ENCODE results near the gene ALDH4A1.

Gene ALDH4A1, protein sequence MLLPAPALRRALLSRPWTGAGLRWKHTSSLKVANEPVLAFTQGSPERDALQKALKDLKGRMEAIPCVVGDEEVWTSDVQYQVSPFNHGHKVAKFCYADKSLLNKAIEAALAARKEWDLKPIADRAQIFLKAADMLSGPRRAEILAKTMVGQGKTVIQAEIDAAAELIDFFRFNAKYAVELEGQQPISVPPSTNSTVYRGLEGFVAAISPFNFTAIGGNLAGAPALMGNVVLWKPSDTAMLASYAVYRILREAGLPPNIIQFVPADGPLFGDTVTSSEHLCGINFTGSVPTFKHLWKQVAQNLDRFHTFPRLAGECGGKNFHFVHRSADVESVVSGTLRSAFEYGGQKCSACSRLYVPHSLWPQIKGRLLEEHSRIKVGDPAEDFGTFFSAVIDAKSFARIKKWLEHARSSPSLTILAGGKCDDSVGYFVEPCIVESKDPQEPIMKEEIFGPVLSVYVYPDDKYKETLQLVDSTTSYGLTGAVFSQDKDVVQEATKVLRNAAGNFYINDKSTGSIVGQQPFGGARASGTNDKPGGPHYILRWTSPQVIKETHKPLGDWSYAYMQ

GRCh38 chr1:18902523-18903290 is at the start of gene ALDH4A1:
Gene ALDH4A1, minus strand, starts transcription at chr1:18902555. Its CDS starts 32 bp downstream, at chr1:18902523.
- peak; percentile 99 for DNase-seq (ENCODE audit: low spot score)

DNA sequence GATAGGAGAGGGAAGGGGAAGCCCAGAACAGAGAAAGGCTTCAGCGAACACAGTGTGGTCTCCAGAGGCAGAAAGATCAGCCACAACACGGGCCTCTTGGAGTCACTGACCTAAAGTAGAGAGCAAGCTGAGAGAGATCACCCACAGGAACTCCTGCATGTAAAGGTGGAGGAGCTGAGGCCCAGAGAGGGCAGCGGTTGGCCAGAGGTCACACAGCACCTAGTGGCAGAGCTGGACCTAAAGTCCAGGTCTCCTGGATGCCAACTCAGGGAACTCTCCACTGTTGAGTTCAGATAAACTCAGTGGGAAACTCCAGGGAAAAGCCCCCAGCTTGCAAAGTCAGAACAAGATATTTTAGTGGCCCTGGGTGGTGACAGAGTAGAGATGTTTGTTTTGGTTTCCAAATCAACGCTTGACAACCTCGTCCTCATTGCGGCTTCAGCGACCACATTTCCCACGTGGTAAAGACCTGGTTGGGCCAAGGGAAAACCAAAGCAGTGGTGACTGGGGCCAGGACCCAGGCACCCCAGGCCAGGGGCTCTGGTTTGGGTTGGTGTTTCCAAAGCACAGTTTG is 49.5 kb upstream of the ALDH4A1 start:
- DNase-seq (ENCODE audit: low spot score): no peak

- no peak for DNase-seq (ENCODE audit: low spot score)
These were observed 49.1 kb upstream of the ALDH4A1 start for GRCh38 chr1:18951416-18951815.

DNA sequence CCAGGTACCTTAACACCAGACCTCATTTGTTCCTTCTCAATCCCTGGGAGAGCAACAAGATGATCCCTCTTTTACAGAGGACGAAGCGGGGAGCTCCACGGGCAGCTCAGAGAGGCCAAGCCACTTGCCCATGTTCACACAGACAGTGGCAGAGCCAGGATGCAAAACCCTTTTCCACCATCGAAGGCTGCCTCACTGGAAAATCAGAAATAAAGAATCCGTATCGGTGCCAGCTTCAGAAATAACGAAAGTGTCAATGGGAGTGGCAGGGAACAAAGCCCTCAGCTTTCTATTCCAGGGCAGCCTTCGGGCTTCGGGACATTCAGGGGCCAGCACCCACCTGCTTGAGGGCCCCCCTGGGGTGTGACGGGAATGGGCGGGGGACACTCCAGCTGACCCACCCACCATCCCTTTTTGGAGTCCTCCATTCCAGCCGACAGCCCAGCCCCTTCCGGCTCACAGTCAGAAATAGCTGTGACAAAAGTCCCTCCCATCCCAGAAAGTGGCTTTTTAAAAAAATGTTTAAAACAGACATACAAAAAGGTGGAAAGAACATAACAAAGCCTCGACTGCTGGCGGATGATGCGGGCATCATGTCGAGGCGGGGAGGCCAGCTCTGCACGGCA is 48.2 kb upstream of the ALDH4A1 start:
- DNase-seq (ENCODE audit: low spot score): no peak

- peak; percentile 53 for DNase-seq (ENCODE audit: low spot score)
These were observed 47.5 kb upstream of the ALDH4A1 start for GRCh38 chr1:18949686-18950400.

- DNase-seq (ENCODE audit: low spot score): peak; percentile 70
These were observed 46.7 kb upstream of the ALDH4A1 start for GRCh38 chr1:18948913-18949685.

DNA sequence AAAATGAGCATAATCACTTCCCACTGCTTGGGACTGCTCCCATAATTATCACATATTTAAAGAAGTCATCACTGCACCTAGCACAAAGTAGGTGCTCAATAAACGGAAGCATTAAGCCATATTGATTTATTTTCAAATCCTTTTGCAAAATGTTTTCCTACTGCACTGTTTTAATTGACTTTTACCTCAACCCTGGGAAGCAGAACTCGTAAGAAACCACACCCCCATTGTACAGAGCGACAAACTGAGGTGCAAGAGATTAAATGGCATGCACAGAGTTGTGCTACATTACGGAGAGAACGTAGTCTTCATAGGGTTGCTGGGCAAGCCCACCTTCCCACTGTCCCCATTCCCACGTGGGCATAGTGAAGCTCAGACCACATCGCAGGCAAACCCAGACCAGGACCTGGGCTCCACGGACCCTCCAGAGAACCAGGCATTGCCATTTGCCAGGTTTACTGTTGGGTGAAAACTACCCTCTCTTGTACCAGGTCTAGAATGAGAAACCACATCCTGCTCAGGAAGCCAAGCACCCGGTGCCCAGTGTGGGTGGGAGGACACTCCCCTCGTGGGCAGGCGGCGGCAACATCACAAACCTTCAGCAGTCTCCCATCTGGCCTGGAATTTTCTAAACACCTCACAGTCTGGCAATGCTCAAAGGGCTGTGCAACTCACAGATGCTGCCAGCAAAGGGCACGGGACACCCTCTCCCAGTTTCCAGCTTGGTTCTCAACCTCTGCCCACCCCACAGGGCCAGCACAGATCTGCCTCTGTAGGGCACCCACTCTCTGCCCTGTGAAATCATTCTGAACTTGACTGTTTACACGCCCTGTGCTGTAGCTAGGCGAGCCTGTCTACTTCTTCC is 45.9 kb upstream of the ALDH4A1 start:
- DNase-seq (ENCODE audit: low spot score): no peak

GRCh38 chr1:18947570-18947969 is 45.2 kb upstream of the ALDH4A1 start:
- DNase-seq (ENCODE audit: low spot score): no peak

GRCh38 chr1:18946550-18947381 is 44.4 kb upstream of the ALDH4A1 start:
- DNase-seq (ENCODE audit: low spot score): no peak

- DNase-seq (ENCODE audit: low spot score): no peak
These were observed 43.1 kb upstream of the ALDH4A1 start for GRCh38 chr1:18945401-18945849.

DNA sequence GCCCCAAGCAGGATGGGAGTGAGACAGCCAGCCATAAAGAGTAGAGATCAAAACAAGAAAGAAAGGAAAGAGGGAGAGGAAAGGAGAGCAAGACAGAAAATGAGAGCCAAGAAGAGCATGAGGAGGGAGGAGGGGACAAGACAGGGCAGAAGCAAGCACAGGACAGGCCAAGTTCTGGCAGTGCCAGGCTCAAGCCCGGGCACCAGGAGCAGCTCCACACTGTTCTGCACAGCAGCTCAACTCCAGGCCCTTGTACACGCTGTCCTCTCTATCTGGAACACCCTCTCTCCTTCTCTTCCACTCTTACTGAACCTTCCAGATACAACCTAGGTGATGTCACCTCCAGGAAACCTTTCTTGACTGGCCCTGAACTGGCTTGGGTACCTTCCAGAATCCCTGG is 42.5 kb upstream of the ALDH4A1 start:
- DNase-seq (ENCODE audit: low spot score): no peak

GRCh38 chr1:18943914-18944572 is 41.7 kb upstream of the ALDH4A1 start:
- DNase-seq (ENCODE audit: low spot score): no peak

DNA sequence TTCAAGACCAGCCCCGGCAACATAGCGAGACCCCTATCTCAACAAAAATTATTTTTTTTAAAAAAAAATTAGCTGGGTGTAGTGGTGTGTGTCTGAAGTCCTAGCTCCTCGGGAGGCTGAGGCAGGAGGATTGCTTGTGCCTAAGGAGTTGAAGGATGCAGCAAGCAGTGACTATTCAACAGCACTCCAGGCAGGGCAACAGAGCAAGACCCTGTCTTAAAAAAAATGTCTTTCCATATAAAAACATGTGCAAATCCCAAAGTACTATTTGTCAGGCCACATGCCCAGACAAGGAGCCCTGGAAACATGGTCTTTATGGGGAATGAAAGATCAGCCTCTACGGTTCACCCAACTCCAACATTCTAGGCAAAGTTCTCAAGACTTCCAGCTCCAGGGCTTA is 40.8 kb upstream of the ALDH4A1 start:
- DNase-seq (ENCODE audit: low spot score): no peak

GRCh38 chr1:18942340-18942739 is 40.0 kb upstream of the ALDH4A1 start:
- no peak for DNase-seq (ENCODE audit: low spot score)

DNA sequence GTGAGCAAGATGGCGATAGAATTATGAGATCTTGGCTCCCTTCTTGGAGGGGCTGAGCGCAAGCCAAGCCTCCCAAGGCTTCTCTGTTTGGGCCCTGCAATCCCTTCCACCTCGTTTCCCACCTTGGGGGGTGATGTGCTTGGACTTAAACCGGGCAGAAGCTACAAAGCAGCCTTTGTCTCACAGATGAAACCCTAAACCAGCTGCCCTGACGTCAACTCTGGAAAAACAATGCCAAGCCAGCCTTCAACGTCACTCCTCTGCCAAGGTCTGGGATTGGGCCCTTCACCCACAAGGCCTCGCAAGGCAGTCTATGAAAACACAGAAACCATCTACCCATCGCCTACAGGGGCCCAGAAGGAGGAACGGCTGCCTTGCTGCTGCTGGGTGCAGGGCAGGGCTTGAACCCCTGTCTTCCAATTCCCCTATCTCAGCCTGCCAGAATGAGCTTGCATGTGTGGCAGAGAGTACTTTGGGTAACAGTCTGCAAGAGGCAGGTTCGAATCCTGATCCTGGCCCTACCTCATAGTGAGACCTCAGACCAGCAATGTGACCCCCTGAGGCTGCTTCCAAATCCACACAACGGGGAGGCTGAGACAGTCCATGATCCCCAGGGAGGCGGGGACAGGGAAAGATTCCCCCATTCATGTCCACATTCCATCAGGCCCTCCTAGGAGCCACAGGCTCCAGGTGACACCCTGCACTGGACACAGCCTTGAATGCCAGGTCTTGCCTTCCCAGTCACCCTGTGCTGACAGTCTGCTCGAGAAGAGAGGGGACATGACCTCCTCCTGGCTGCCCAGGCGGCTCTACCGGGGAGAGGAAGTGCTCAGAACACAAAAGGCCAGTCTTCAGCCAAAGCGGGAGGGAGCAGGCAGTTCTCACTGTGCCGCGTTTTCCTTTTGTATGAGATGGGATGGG is 39.1 kb upstream of the ALDH4A1 start:
- DNase-seq (ENCODE audit: low spot score): no peak

- DNase-seq (ENCODE audit: low spot score): no peak
These were observed 38.1 kb upstream of the ALDH4A1 start for GRCh38 chr1:18940303-18941020.

Data from AG08396 (cell line).